ENCODE results near the gene CERS1.

Gene CERS1

GRCh38 chr19:18897094-18898029 lies 1.4 kb upstream of the CERS1 start:
- no peak for DNase-seq

DNA sequence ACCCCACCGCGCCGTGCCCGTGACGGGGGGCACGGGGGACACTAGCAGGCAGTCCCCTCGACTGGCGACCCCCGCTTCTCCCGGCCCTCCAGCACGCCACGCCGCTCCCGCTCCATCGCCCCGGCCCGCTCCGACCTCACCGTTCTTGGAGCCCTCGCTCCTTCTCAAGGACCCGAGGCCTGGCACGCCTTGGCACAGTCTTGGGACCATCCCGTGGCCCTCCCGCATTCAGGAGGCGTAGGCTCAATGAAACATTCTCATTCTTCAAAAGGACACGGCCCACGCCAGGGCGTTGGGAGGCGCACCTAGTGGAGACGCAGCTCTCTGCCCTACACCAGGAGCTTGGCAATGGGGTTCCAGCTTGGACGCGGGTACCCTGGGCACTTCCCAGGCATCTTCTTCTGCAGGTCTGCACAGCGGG lies 473 bp upstream of the CERS1 start:
- no peak for DNase-seq

- no peak for DNase-seq
Measured at GRCh38 chr19:18895038-18895823, 727 bp downstream of the CERS1 start.

GRCh38 chr19:18894254-18895037 lies 1.5 kb downstream of the CERS1 start:
- DNase-seq: no peak

DNA sequence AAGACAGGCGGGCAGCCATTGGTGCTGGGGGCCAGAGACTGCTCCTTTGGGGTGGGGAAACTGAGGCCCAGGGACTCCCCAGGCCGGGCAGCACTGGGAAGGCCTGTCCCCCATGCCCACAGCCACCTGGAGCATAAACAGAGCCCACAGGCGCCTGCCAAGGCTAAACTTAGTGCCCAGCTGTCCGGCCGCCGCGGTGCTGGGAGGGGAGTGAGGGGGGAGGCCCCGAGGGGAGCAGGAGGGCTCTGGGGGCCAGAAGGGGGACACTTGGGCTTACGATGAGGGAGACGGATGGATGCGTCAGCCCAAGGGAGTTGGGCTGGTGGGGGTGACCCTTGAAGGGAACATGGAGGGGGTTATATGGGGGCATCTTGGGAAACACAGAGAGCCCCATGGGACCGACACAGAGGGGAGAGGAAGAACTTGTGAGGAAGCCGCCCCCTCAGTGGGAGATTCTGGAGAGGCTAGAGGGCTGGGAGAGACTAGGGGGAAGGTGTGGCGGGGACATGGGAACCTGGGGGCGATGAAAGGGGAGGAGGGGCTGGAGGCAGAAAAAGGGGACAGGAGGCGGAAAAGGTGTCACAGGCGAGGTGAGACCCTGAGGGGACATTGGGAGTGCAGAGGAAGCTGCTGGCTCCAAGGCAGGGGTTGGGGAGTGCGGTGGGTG lies 2.2 kb downstream of the CERS1 start:
- DNase-seq: no peak

GRCh38 chr19:18889949-18890745 lies 5.8 kb downstream of the CERS1 start:
- no peak for DNase-seq

DNA sequence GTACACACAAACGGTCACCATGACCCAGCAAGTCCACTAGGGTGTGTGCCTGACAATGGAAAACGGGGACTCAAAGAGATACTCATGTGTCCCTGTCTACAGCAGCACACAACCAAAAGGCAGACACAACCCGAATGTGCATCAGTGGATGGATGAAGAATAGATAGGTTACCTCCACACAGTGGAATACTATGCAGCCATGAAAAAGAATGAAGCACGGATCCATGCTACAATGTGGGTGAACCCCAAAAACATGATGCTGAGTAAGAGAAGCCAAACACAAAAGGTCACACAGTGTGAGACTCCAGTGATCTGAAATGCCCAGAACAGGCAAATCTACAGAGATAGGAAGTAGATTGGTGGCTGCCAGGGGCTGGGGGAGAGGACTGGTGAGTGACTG lies 9.0 kb downstream of the CERS1 start:
- DNase-seq: no peak

DNA sequence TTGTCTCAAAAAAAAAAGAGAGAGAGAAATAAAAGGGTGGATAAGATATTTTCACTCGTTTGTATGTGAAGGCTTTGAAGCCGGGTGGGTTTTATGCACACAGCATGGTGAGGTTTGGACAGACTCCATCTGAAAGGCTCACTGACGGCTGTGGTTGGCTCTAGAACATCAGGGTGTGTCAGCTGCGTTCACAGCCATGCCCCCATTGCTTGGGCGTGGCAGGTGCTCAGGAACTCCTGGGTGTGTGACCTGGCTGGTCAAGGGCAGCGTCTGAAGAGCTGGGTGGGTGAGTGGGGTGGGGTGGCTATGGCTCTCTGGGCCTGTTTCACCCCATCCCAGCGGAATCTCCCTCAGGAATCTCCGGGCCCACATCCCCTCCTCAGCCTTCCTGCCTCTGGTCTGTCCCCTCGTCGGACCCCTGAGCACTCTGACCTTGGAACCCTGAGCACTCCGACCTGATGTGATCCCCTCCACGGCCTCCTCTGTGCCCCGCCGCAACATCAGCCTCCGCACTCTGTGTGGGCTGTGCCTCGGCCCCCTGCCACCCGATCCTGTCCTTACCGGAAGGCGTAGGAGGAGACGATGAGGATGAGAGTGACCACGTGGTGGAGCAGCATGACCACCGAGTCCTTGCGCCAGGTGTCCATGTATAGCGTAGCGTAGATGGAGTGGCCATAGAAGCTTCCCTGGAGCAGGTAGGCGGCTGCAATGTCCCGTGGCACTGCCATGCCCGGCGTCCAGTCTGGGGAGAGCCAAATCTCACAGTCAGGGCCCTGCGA lies 12.2 kb downstream of the CERS1 start:
- no peak for DNase-seq

- no peak for DNase-seq
Measured at GRCh38 chr19:18881491-18881890, 14.5 kb downstream of the CERS1 start.

- no peak for DNase-seq
Measured at GRCh38 chr19:18879579-18880373, 16.2 kb downstream of the CERS1 start.

DNA sequence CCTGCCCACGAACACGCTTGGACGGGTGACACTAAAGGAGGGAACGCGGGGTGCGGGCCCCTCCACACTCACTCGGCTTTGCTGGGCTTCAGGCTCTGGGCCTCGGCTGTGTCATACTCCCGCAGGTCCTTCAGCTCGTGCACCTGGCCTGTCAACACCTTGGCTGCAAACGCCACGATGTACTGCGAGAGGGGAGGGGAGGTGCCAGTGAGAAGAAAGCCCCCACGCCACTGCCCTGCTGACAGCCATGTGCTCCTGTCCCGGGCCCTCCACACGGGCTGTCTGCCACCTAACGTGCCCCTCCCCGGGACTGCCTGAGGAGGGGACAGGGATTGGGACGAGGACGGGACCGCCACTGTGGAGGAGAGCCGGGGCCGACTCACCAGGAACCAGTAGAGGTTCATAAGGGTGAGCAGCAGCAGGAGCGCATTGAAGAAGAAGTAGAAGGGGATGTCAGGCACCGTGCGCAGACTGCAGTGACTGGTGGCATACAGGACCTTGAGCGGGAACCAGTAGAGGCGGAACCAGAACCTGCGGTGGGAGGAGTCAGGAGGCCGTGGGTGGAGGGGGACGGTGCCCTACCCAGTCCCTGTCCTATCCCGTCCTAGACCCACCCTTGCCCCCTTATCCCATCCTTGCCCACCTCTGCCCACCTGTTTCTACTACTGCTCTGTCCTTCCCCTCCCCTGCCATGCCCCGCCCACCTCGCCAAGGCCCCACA lies 16.9 kb downstream of the CERS1 start:
- no peak for DNase-seq

DNA sequence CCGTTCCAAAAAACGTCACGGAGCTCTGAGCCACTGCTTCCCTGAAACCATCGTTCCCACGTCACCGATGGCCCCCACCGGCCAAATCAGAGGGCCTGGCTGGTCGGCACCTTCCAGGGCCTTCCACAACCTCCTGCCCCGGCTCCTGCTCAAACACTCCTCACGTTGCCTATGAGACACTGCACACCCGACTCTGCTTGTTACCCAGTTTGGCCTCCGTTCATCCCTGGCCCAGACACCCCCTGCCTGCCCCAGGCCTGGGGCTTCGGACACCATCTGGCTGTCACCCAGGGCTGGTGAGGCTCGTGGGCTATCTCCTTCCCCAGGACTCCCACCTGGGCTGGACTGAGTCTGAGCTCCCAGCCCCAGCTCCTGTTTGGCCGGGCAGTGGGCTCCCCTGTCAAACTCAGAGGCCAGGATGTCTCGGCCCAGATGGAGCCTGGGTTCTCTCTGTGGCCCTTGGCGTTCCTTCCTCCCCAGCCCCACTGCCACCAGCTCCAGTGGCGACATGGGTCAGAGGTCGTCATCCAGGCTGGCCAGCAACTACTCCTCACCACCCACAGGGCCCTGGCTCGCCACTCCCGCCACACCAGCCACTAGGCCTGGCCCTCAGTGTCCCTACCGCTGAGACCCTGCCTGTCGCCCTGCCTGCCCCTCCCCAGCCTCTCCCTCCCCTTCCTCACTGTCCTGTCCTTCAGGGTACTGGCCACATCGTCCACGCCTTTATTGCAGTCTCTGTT lies 17.7 kb downstream of the CERS1 start:
- no peak for DNase-seq

- DNase-seq: no peak
Measured at GRCh38 chr19:18876865-18877264, 19.1 kb downstream of the CERS1 start.

- DNase-seq: no peak
Measured at GRCh38 chr19:18875726-18876125, 20.2 kb downstream of the CERS1 start.

GRCh38 chr19:18871543-18871942 lies 24.4 kb downstream of the CERS1 start:
- DNase-seq: no peak

GRCh38 chr19:18870531-18871172 lies 25.3 kb downstream of the CERS1 start:
- DNase-seq: no peak

- no peak for DNase-seq
Measured at GRCh38 chr19:18869781-18870530, 26.0 kb downstream of the CERS1 start.
